IMR-90 (cell line): ENCODE data around the gene ZNF436. TPM values are rescaled to one million over a fixed set of nuclear protein-coding genes. Genes with fewer than 3 reads are reported as not detected.

Source experiments
- ATAC-seq: fragments of 200-7000 bp; cut with Tn5 transposase; 2 replicates; pipeline ENCODE4 v1.9.1; 2020; ENCODE audit warnings: low read depth, mild to moderate bottlenecking, moderate library complexity
- BruUV-seq: library from RNA; stranded (reverse); fragments of 400-500 nt; replicated peaks from 2 replicates; lab custom pipeline; 2021; lab: Mats Ljungman, UMichigan
- CTCF ChIA-PET: fragments of 300-600 bp; formaldehyde crosslinking; extraction: SDS; loops from one replicate; lab custom pipeline; 2021; ENCODE audit warnings: antibody characterized with exemption; lab: Yijun Ruan, JAX
- POLR2A ChIA-PET: fragments of 300-600 bp; sonication (Branson Sonifier 250); formaldehyde crosslinking; loops from one replicate; lab custom pipeline; 2022; ENCODE audit warnings: antibody characterized with exemption; ENCODE audit not compliant: unreplicated experiment; lab: Charles Lee
- DNase-seq: peaks from one replicate; pipeline ENCODE4 v3.0.0; 2013
- H2AFZ ChIP-seq: replicated peaks from 2 replicates; pipeline ENCODE3; 2013; ENCODE audit warnings: low read length, mild to moderate bottlenecking; ENCODE audit not compliant: poor library complexity
- H2AK5ac ChIP-seq: 2 replicates; pipeline ENCODE4 v1.6.1; 2013; ENCODE audit warnings: low read depth, low read length, inconsistent platforms
- H2AK9ac ChIP-seq: replicated peaks from 2 replicates; pipeline ENCODE3; 2013; ENCODE audit warnings: mild to moderate bottlenecking, low read depth, low read length, moderate library complexity; ENCODE audit not compliant: poor library complexity
- H2BK120ac ChIP-seq: 2 replicates; pipeline ENCODE4 v1.6.1; 2013; ENCODE audit warnings: low read depth, low read length, inconsistent platforms
- H2BK15ac ChIP-seq: 3 replicates; pipeline ENCODE4 v1.6.1; 2013; ENCODE audit warnings: low read depth, low read length, inconsistent platforms
- H2BK20ac ChIP-seq: 2 replicates; pipeline ENCODE4 v1.6.1; 2013; ENCODE audit warnings: low read depth, mild to moderate bottlenecking, inconsistent platforms, low read length, moderate library complexity
- H2BK5ac ChIP-seq: 2 replicates; pipeline ENCODE4 v1.6.1; 2013; ENCODE audit warnings: mild to moderate bottlenecking, low read depth, low read length, inconsistent platforms; ENCODE audit not compliant: poor library complexity, severe bottlenecking
- H3K14ac ChIP-seq: replicated peaks from 2 replicates; pipeline ENCODE4 v1.6.1; 2013; ENCODE audit warnings: low read depth, low read length, inconsistent platforms
- H3K18ac ChIP-seq: 2 replicates; pipeline ENCODE4 v1.6.1; 2013; ENCODE audit warnings: low read depth, low read length, control low read depth
- H3K23ac ChIP-seq: 2 replicates; pipeline ENCODE4 v1.6.1; 2013; ENCODE audit warnings: low read depth, low read length, inconsistent platforms
- H3K27ac ChIP-seq: 2 replicates; pipeline ENCODE4 v1.5.1; 2013; ENCODE audit warnings: mild to moderate bottlenecking, control low read depth, low read length; ENCODE audit not compliant: insufficient read depth
- H3K27me3 ChIP-seq: 2 replicates; pipeline ENCODE4 v1.6.1; 2013; ENCODE audit warnings: low read length; ENCODE audit not compliant: control insufficient read depth, insufficient read depth
- H3K36me3 ChIP-seq: 2 replicates; pipeline ENCODE4 v1.6.1; 2013; ENCODE audit warnings: low read length, mixed read lengths; ENCODE audit not compliant: control insufficient read depth, insufficient read depth
- H3K4ac ChIP-seq: 2 replicates; pipeline ENCODE4 v1.6.1; 2013; ENCODE audit warnings: low read depth, low read length, inconsistent platforms
- H3K4me1 ChIP-seq: 2 replicates; pipeline ENCODE4 v1.6.1; 2013; ENCODE audit warnings: low read length, mixed read lengths; ENCODE audit not compliant: control insufficient read depth, insufficient read depth
- H3K4me2 ChIP-seq: 2 replicates; pipeline ENCODE4 v1.6.1; 2013; ENCODE audit warnings: low read depth, mild to moderate bottlenecking, control low read depth, low read length, moderate library complexity
- H3K4me3 ChIP-seq: 2 replicates; pipeline ENCODE4 v1.5.1; 2013; ENCODE audit warnings: low read depth, mild to moderate bottlenecking, control low read depth, low read length, moderate library complexity; ENCODE audit not compliant: insufficient read depth
- H3K56ac ChIP-seq: 2 replicates; pipeline ENCODE4 v1.6.1; 2013; ENCODE audit warnings: low read length, inconsistent platforms; ENCODE audit not compliant: insufficient read depth; ENCODE audit errors: extremely low read depth
- H3K79me1 ChIP-seq, 2 experiments: 2 replicates each; pipeline ENCODE4 v1.6.1; 2013; ENCODE audit warnings: low read length in 2 of 2, inconsistent platforms in 1 of 2, low read depth in 1 of 2
- H3K9ac ChIP-seq: 2 replicates; pipeline ENCODE4 v1.6.1; 2013; ENCODE audit warnings: low read depth, low read length, control low read depth
- H3K9me1 ChIP-seq: 2 replicates; pipeline ENCODE4 v1.6.1; 2013; ENCODE audit warnings: low read length, inconsistent platforms; ENCODE audit not compliant: insufficient read depth
- H3K9me3 ChIP-seq: 2 replicates; pipeline ENCODE4 v1.6.1; 2013; ENCODE audit warnings: low read length; ENCODE audit not compliant: control insufficient read depth, insufficient read depth
- H4K20me1 ChIP-seq: 2 replicates; pipeline ENCODE4 v1.6.1; 2013; ENCODE audit warnings: low read length, inconsistent platforms; ENCODE audit not compliant: insufficient read depth
- H4K5ac ChIP-seq: 2 replicates; pipeline ENCODE4 v1.6.1; 2013; ENCODE audit warnings: mild to moderate bottlenecking, low read depth, low read length, control low read depth
- H4K8ac ChIP-seq, 2 experiments: 2 replicates each; pipeline ENCODE4 v1.6.1; 2013; ENCODE audit warnings: low read depth in 2 of 2, low read length in 2 of 2, control low read depth in 1 of 2, inconsistent platforms in 1 of 2
- H4K91ac ChIP-seq: 2 replicates; pipeline ENCODE4 v1.6.1; 2013; ENCODE audit warnings: low read depth, low read length, inconsistent platforms; ENCODE audit not compliant: insufficient read depth
- CEBPB ChIP-seq: IDR thresholded peaks from 2 replicates; pipeline ENCODE4 v1.6.1; 2012; ENCODE audit warnings: low read depth, low read length, improper control_type of control experiment
- CHD1 ChIP-seq: IDR thresholded peaks from 2 replicates; pipeline ENCODE4 v1.6.1; 2012; ENCODE audit warnings: low read depth, low read length, improper control_type of control experiment
- ELK1 ChIP-seq: fragments of 150-350 bp; IDR thresholded peaks from 2 replicates; pipeline ENCODE4 v1.6.1; 2016; ENCODE audit warnings: low read depth, mild to moderate bottlenecking, low read length, moderate library complexity, borderline replicate concordance
- MAFK ChIP-seq: IDR thresholded peaks from 2 replicates; pipeline ENCODE4 v1.6.1; 2012; ENCODE audit warnings: low read depth, low read length, improper control_type of control experiment
- MAZ ChIP-seq: IDR thresholded peaks from 2 replicates; pipeline ENCODE4 v1.6.1; 2012; ENCODE audit warnings: low read depth, mild to moderate bottlenecking, low read length, improper control_type of control experiment, moderate library complexity, borderline replicate concordance
- MXI1 ChIP-seq: IDR thresholded peaks from 2 replicates; pipeline ENCODE4 v1.6.1; 2012; ENCODE audit warnings: low read depth, mild to moderate bottlenecking, low read length, moderate library complexity, borderline replicate concordance
- NFE2L2 ChIP-seq: fragments of 150-350 bp; IDR thresholded peaks from 2 replicates; pipeline ENCODE4 v1.6.1; 2016; ENCODE audit warnings: low read depth, mild to moderate bottlenecking, low read length
- POLR2A ChIP-seq: IDR thresholded peaks from 2 replicates; pipeline ENCODE4 v1.6.1; 2012; ENCODE audit warnings: mild to moderate bottlenecking, low read depth, low read length
- RCOR1 ChIP-seq: IDR thresholded peaks from 2 replicates; pipeline ENCODE4 v1.6.1; 2012; ENCODE audit warnings: mild to moderate bottlenecking, low read length, improper control_type of control experiment; ENCODE audit not compliant: insufficient replicate concordance
- RFX5 ChIP-seq: IDR thresholded peaks from 2 replicates; pipeline ENCODE4 v1.8.0; 2012; ENCODE audit warnings: low read depth, mild to moderate bottlenecking, low read length, moderate library complexity
- SMC3 ChIP-seq: fragments of 150-350 bp; IDR thresholded peaks from 2 replicates; pipeline ENCODE4 v1.6.1; 2016; ENCODE audit warnings: low read depth, mild to moderate bottlenecking, antibody characterized with exemption, low read length, moderate library complexity
- WGBS, 2 experiments: methylation state at CpG; one replicate each; pipeline versions ENCODE4 v1.1.5 to v1.1.7; 2013; ENCODE audit warnings: missing lambda C conversion rate in 2 of 2; ENCODE audit not compliant: insufficient read length in 1 of 2; ENCODE audit errors: extremely low coverage in 2 of 2; 5-methylcytosine and 5-hydroxymethylcytosine counted together
- dilution Hi-C: fragments of 300-500 bp; cut with HindIII; formaldehyde crosslinking; loops from one replicate; pipeline ENCODE4 v1.14.3; 2018; ENCODE audit warnings: low sequenced_read_pairs; ENCODE audit not compliant: unreplicated experiment
- in situ Hi-C: fragments of 300-500 bp; cut with MboI; formaldehyde crosslinking; loops from 3 replicates; pipeline ENCODE4 v1.14.3; 2019; ENCODE audit warnings: low sequenced_read_pairs, inconsistent platforms, mixed read lengths
- intact Hi-C: fragments of 100-400 bp; cut with micrococcal nuclease; formaldehyde crosslinking; loops from 2 replicates; pipeline ENCODE4 v1.10.0; 2022
- polyA plus RNA-seq, 3 experiments: library from polyadenylated mRNA; depleted of rRNA; stranded (reverse); fragments of >200 nt; gene quantifications; 2 replicates each; pipeline ENCODE4 v1.2.3, GENCODE V29; 2012; ENCODE audit warnings: low replicate concordance in 1 of 3
- total RNA-seq: library from RNA; depleted of rRNA; stranded (reverse); fragments of >200 nt; gene quantifications from 2 replicates; pipeline ENCODE4 v1.2.3, GENCODE V29; 2012
- TF ChIP-seq, protein P1 (sequence below): fragments of 150-350 bp; IDR thresholded peaks from 2 replicates; pipeline ENCODE4 v1.6.1; 2017; ENCODE audit warnings: mild to moderate bottlenecking, antibody characterized with exemption, low read length, low read depth

The ZNF436 gene
- total and polyA plus RNA-seq, 2 of the 4 experiments (the other 2 are of a cell fraction), result 5.3 to 14.3 TPM

DNA sequence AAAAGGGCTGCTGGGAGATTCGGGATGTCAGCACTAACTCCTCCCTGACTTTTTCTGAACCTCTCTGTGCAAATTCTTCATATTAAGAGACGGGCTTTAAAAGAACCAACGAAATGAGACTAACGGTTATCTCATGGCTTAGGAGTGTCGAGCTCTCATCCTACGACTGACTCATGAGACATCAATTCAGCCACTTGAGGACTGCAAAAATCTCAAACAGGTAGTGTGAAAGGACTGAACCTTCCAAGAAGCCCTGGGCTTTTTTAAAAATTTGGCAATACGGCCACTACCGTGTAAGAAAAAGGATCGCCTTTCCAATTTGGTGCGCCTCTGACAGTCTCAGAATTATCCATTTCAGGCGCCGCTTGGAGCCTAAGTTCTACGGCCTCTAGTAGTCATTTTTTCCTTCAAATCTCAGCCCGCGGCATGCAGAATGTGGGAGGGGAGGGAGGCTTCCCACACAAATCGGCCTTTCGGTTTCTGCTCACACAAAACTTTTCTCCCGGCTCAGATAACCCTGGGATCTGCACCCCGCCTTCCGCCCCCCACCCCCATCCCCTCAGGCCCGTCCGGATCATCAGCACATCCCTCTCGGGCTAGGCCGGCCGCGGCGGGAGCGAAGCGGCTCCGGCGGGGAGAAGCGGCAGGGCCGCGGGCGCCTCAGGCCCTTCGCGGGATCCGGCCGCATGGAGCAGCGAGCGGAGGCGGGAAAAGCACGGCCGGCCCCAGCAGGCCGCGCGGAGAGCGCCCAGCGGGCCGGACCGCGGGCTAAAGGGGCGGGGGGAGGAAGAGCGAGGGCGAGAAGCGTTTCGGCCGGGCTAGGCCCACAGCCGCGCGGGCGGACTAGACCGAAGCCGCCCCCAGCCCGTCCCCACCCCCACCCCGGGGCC, 26.2 kb downstream of the ZNF436 start:
- Histone ChIP-seq H3K79me1 (peaks cover 0 to 3% of the 10 kb centered on the region in 2 experiments; a peak in 1 of 4 replicates), H3K27me3 (no peaks in the 10 kb centered on the region), H3K4ac (peak overlapping the region; percentile 90), H2BK15ac (no peak overlapping the region; the same call in 2 of the 3 replicates), H3K4me3 (peak overlapping the region; percentile 93), H3K4me1 (peaks cover 4% of the 10 kb centered on the region; the same call in 1 of the 2 replicates), H3K56ac (peak overlapping the region; percentile 57), H2AK5ac (peak overlapping the region; percentile 48), H3K23ac (peak overlapping the region; percentile 83), H3K18ac (peak overlapping the region; percentile 51; the same call in 1 of the 2 replicates), H3K9me1 (peaks cover 2% of the 10 kb centered on the region), H4K91ac (peak overlapping the region; percentile 68), H3K14ac (peak overlapping the region; percentile 84), H2AK9ac (peak overlapping the region; percentile 96), H2BK20ac (no peak overlapping the region), H2BK5ac (peak overlapping the region; percentile 86), H3K36me3 (no peaks in the 10 kb centered on the region), H3K9ac (peak overlapping the region; percentile 92), H3K27ac (peak overlapping the region; percentile 83), H4K5ac (peak overlapping the region; percentile 51), H2BK120ac (no peak overlapping the region), H2AFZ (peak overlapping the region; percentile 91), H3K4me2 (peak overlapping the region; percentile 96), H3K9me3 (no peaks in the 10 kb centered on the region), H4K8ac (peak overlapping the region in 1 of 2 experiments; percentile 66; a peak in 2 of 4 replicates), H4K20me1 (peaks cover 48% of the 10 kb centered on the region)
- DNase-seq (peak; percentile 82), ATAC-seq (peak; percentile 9)
- no TSS peak for BruUV-seq
- in situ Hi-C loops, result no loop called here
- WGBS, 2 experiments, result 0% methylated on average over 12 of the region's 66 CpGs; no CpG with 5 or more reads in 1 of the 2 experiments
- ChIA-PET POLR2A (no interaction called here), CTCF (interaction anchor here (1.6 kb wide), 1 partner anchor 60 kb away, joined by 6 read pairs; no protein-coding TSS in a partner anchor)
- dilution Hi-C loops, result no loop called here
- intact Hi-C loops, result loop anchor here (1.0 to 5.0 kb wide), 4 partner anchors 25 to 189 kb away; partner anchors contain the start of genes ASAP3 and E2F2
- no peak for TF ChIP-seq ELK1
- TF ChIP-seq RFX5, result no peak
- no peak for TF ChIP-seq CEBPB
- TF ChIP-seq POLR2A, result peak; percentile 69; the same call in 1 of the 2 replicates
- TF ChIP-seq MAZ, result no peak
- no peak for TF ChIP-seq CHD1
- peak; percentile 59; the same call in 1 of the 2 replicates for TF ChIP-seq MXI1
- TF ChIP-seq MAFK, result peak; percentile 5; the same call in 1 of the 2 replicates
- no peak for TF ChIP-seq NFE2L2
- no peak for TF ChIP-seq SMC3
- TF ChIP-seq RCOR1, result no peak
- TF ChIP-seq, protein P1, sequence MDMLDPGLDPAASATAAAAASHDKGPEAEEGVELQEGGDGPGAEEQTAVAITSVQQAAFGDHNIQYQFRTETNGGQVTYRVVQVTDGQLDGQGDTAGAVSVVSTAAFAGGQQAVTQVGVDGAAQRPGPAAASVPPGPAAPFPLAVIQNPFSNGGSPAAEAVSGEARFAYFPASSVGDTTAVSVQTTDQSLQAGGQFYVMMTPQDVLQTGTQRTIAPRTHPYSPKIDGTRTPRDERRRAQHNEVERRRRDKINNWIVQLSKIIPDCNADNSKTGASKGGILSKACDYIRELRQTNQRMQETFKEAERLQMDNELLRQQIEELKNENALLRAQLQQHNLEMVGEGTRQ, result no peak
